ENCODE measurements around the gene HNF1A.

HNF1A gene

DNA sequence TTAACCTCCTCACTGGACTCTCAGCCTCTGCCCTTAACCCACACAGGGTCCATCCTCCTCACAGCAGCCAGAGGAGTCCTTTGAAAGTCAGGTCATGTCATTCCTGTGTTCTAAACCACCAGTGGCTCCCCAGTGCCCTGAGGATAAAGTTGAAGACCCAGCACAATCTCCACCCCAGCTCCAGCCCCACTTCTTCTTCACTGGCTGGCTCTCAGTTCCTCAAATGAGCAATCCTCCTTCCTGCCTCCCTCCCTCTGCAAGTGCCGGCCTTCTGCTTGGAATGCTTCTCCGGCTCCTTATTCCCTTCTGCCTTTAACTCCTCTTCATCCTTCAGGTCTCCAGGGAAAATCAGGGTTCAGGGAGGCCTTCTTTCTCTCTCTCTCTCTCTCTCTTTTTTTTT, 42.1 kb upstream of the HNF1A start:
- H3K4me3 ChIP-seq (ENCODE audit: low read depth, low read length), result no peak overlapping the region
- no peak for TF ChIP-seq CTCF (IDR thresholded peaks at IDR 0.05; ENCODE audit: low read depth, low read length)

DNA sequence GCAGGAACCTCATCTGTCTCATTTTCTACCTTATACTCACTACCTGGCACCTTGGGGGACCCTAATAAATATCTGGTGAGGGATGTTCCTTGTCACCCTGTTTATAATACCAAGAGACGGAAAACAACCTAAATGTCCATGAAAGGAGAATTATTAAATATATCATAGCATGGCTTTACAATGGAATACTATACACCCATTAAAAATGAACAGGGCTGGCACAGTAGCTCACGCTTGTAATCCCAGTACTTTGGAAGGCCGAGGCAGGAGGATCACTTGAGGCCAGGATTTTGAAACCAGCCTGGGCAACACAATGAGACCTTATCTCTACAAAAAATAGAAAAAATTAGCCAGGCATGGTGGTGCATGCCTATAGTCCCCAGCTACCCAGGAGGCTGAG, 39.8 kb upstream of the HNF1A start:
- no peak for TF ChIP-seq CTCF (IDR thresholded peaks at IDR 0.05; ENCODE audit: low read depth, low read length)
- H3K4me3 ChIP-seq (ENCODE audit: low read depth, low read length), result no peak overlapping the region

DNA sequence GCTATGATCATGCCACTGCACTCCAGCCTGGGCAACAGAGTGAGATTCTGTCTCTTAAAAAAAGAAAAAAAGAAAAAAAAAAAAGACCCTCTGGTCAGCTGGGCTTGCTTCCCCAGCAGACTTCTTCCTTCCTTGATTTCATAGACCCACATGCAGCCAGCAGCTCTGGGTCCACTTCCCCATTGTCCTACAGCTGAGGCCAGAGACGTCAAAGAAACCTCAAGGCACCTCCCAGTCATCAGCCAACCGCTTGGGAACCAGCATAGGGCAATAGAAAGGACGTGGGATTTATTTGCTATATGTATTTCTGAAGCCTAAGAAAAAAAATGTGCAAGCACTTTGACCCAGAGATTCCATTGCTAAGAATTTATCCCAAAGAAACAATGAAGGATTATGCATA, 38.8 kb upstream of the HNF1A start:
- no peak overlapping the region for H3K4me3 ChIP-seq (ENCODE audit: low read depth, low read length)
- no peak for TF ChIP-seq CTCF (IDR thresholded peaks at IDR 0.05; ENCODE audit: low read depth, low read length)

DNA sequence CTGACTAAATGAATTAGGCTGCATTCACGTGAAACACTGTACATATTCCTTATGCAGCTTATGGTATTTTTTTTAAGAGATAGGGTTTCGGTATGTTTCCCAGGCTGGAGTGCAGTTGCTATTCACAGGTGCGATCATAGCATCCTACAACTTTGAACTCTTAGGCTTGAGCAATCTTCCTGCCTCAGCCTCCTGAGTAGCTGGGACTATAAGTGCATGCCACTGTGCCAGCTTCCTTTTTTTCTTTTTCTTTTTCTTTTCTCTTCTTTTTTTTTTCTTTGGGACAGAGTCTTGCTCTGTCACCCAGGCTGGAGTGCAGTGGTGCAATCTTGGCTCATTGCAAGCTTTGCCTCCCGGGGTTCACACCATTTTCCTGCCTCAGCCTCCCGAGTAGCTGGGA, 38.3 kb upstream of the HNF1A start:
- no peak for TF ChIP-seq CTCF (IDR thresholded peaks at IDR 0.05; ENCODE audit: low read depth, low read length)
- H3K4me3 ChIP-seq (ENCODE audit: low read depth, low read length), result no peak overlapping the region

GRCh38 chr12:120940799-120941198, 37.5 kb upstream of the HNF1A start:
- TF ChIP-seq CTCF (IDR thresholded peaks at IDR 0.05; ENCODE audit: low read depth, low read length), result no peak
- H3K4me3 ChIP-seq (ENCODE audit: low read depth, low read length), result no peak overlapping the region

DNA sequence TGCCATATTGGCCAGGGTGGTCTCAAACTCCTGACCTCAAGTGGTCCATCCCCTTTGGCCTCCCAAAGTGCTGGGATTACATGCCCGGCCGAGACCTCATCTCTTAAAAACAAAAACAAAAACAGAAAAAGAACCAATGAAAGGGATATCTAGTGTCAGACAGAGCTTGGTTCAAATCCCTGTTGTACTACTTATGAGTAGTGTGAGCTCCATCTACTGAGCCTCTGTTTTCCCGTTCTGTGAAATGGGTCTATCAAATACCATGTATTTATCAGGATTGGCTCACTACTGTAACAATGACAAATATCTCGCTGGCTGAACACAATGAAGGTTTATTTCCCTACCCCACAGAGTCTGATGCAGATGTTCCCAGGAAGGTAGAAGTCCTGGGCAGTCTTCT, 36.9 kb upstream of the HNF1A start:
- H3K4me3 ChIP-seq (ENCODE audit: low read depth, low read length), result no peak overlapping the region
- TF ChIP-seq CTCF (IDR thresholded peaks at IDR 0.05; ENCODE audit: low read depth, low read length), result no peak

- no peak overlapping the region for H3K4me3 ChIP-seq (ENCODE audit: low read depth, low read length)
- TF ChIP-seq CTCF (IDR thresholded peaks at IDR 0.05; ENCODE audit: low read depth, low read length), result no peak
Observed at GRCh38 chr12:120941846-120942405, 36.4 kb upstream of the HNF1A start.

Measured in WI38 (cell line).